IPS-NIHi11 (cell line): ENCODE data around the gene NBEAL2.
A peak's percentile ranks its signal among the peaks of the same experiment; 100 is the strongest.

Experiments used
- DNase-seq: peaks from one replicate; pipeline ENCODE4 v3.0.0; 2012; ENCODE audit warnings: mixed read lengths, low spot score

The NBEAL2 gene

DNA sequence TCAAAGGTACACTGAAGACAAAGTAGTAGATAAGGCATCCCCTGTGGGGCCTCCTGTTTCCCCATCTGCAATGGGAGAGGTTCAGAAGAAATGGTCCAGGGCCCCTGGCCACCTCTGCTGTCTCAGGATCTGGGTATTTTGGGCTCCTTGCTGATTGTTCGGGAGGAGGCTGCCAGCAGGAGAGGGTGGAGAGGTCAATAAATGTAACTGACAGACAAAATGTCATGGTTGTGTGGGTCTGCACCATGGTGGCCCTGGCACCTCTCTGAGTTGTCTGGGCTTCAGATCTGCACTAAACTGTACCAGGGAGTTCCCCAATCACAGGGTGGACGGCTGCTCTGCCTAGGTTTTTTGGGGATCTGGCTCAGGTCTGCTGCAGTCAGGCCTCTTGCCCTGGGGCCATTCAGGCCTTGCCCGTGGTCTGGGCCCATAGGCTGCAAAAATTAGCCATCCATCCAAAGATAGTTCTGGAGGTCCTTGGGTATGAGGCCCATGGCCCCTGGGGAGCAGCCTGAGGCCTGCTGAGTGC is 7.4 kb downstream of the NBEAL2 start:
- no peak for DNase-seq

DNA sequence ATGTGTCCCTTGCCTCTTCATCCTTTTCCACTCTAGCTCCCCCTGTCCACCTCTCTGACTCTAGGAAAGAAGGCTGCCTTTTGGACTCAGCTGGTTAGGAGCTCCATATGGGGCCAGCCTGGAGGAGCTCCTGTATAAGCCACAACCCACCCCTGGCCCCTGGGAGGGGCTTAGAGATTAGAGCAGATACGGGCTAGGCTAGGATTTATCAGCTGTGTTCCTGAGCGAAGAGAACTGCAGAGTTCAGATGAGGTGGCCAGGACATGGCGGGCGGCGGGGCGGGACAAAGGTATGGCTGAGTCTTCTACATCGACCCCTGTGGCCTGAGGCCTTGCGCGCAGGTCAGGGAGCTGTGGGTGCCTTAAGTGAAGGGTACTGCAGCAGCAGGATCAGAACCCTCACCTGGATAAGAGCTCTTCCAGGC is 7.9 kb downstream of the NBEAL2 start:
- no peak for DNase-seq

DNA sequence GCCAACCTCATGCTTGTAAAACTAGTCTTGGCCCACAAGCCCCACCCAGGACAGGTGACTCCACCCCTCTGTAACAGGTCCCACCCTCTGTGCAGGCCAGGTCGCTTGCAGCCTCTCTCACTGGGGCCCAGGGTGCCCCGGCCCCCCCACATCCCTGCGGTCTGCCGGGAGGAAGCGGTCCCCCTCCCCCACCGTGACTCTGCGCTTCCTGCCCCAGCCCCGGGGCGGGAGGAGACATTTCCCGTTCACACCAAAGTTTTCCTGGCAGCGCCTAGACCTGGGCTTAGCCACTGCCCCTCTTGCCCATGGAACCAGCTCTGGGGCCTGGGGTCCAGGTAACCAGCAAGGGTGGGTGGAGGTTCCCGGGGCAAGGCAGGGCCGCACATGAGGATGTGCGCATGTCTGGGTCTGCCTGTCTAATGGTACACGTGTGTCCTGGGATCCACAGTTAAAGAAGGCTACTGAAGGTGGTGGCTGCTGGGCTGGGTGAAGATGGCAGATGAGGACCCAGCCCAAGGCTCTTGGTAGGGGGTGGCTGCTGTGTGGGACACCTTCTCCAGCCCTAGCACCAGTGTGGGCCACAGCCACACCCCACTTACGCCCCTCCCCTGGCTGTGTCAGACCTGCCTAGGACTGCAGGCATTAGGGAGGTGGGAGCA is 8.4 kb downstream of the NBEAL2 start:
- DNase-seq, result peak; percentile 78

DNA sequence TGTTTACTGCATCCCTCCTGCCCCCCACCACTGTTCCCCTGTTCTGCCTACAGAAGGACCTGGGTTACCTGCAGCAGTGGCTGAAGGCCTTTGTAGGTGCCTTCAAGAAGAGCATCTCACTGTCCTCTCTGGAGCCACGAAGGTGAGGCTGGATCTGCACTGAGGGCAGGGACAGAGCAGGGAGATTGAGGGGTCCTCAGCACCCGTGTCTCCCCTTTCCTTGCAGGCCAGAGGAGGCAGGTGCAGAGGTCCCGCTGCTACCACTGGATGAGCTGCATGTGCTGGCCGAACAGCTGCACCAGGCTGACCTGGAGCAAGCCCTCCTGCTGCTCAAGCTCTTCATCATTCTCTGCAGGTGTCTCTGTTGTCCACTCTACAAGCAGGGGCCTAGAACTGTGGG is 9.2 kb downstream of the NBEAL2 start:
- no peak for DNase-seq

DNA sequence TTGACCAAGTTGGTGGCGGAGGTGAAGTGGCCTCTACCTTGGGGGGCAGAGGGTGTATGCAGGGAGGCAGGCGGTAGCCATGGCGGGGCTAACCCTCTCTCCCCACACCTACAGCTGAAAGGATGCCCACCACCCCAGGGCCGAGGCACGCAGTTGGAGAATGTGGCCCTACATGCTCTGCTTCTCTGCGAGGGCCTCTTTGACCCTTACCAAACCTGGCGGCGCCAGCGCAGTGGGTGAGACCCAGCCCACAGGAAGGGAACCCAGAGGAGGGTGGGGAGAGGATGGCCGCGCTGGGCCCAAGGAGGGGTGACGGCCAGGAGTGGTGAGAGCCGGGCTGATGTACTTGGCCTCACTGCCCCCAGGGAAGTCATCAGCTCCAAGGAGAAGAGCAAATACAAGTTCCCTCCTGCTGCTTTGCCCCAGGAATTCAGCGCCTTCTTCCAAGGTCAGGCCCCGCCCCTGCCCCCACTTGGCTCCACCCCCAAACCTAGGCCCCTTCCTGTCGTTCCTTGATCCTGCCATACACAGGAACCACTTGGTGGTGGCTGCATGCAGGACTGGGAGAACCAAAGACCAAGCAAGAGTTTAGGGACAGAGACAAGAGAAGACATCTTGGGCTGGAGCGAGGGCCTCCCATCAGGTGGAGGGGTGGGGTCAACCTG is 9.8 kb downstream of the NBEAL2 start:
- peak; percentile 54 for DNase-seq

DNA sequence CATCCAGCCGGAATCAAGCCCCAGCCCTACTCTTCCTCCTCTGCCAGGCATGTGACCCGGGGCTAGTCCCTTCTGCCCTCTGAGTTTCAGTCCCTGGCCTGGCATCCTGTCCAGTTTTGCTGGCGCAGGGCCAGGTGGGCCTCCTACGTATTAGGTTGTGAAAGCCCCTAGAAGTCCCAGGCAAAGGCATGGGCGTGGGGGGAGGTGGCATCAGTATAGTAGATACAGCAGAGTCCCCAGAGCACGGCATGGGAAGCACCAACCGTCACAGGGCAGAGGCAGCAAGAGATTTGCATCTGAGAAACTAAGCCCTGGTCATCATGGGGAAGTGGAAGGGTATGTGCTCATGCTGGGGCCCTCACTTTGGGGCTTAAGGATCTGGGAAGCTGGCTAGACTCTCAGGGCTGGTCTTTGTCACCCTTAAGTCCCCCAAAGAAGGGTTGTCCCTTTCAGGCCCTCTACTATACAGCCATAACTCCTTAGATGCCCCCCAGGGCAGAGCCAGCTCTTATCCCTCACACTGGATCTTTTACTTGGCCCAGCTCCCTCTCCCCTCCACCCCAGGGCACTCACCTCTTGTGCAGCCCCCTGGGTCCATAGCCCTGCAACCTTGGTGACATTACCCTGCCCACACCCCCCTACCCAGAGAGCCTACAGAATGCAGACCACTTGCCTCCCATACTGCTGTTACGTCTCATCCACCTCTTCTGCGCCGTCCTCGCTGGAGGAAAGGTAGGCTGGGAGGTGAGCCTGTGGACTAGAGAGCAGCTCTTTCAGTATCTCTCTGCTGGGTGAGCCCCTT is 11.3 kb downstream of the NBEAL2 start:
- no peak for DNase-seq

DNA sequence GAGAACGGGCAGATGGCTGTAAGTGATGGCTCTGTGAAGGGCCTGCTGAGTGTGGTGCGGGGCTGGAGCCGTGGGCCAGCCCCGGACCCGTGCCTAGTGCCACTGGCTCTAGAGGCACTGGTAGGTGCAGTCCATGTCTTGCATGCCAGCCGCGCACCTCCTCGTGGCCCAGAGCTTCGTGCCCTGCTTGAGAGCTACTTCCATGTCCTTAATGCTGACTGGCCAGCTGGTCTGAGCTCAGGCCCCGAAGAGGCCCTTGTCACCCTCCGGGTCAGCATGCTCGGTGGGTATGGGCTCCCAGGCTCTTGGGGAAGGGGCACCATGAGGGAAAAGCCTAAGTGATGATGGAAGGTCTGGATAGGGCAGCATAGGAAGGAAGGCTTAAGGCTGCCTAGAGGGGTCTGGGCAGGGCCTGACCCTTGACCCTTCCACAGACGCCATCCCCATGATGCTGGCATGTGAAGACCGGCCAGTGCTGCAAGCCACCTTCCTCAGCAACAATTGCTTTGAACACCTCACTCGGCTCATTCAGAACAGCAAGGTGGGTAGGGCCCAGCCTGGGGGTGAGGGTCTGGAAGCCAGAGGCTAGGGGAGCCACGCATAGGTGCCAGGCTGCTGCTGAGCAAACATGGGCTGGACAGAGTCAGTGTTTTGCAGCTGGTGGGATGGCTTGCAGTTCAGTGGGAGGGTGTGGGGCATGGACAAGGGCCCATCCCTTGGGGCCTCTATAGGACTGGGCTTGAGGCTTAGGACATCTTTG is 12.1 kb downstream of the NBEAL2 start:
- DNase-seq, result no peak

DNA sequence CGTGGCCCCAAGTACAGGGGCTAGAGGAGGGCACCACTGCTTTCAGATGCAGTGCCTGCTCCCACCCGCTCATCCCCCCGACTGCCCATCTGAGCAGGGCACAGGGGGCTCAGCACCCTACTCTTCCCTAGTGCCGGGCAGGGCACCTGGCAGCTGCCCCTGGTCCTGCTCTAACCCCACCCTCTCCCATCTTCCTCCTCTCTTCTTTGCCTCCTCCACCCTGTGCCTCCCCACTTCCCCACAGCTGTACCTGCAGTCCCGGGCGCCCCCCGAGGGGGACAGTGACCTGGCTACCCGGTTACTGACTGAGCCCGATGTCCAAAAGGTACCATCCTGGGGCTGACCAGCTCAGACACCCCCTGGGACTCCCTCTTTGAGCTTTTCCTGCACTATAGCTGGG is 12.8 kb downstream of the NBEAL2 start:
- DNase-seq, result no peak

DNA sequence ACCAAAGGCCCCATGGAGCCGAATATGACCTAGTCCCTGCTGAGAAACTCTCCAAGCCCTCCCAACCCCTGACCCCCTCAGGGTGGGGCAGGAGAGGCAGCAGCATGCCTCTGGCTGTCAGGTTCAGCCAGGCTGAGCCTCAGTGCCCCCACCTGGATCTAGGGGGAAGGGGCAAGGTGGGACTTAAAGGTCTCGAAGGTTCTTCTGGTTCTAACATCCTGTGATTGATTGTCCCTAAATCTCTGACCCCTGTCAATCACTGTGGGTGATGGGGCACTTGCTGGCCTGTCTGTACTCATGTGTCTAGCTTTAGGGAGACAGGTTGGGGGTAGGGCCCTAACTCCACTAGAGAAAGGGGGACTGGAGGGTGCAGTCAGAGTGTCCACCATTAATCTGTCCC is 13.8 kb downstream of the NBEAL2 start:
- DNase-seq, result no peak

DNA sequence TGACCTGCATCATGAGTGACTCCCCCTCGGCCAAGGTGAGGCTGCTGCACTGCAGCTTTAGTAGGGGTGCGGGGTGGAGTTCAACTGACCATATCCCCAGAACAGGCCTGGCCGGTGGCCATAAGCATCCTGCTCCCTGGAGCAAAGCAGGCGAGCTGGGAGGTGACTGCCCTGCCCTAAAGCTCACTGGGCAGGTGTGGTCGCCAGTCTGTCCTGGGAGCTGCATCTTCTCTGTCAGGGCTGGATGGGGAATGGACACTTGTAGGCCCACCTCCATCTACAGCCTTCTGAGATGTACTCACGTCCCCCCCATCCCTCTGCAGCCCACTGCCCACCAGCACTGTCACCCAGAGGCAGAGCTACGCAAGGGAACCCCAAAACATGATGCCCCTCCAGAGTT is 14.5 kb downstream of the NBEAL2 start:
- DNase-seq, result no peak

DNA sequence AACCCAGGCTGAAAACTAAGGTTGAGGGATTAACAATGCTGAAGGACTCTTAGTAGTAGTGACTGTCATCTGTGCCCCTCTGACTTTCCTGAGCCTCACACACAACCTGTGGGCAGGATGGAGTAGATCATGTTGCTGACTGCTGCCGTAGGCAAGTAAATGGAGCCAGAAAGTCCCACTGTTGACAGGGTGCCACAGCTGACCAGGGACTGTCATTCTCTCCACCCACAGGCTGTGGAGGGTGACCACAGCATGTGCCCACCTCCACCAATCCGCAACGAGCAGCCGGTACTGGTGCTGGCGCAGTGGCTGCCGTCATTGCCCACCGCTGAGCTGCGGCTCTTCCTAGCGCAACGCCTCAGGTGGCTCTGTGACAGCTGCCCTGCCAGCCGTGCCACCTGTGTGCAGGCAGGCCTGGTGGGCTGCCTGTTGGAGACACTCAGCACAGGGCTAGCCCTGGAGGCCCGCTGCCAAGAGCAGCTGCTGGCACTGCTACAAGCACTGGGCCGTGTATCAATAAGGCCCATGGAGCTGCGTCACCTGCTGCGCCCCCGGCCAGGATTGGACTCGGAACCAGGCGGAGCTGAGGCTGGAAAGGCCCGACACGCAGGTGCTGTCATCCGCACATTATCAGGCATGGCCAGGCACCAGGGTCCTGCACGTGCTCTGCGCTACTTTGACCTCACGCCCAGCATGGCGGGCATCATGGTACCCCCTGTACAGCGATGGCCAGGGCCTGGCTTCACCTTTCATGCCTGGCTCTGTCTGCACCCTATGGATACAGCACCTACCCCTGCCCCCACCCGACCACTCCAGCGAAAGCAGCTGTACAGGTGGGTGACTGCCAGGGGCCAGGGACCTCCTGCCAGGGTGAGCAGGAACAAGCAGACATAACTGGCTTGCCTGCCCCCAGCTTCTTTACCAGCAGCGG is 15.6 kb downstream of the NBEAL2 start:
- DNase-seq, result no peak

DNA sequence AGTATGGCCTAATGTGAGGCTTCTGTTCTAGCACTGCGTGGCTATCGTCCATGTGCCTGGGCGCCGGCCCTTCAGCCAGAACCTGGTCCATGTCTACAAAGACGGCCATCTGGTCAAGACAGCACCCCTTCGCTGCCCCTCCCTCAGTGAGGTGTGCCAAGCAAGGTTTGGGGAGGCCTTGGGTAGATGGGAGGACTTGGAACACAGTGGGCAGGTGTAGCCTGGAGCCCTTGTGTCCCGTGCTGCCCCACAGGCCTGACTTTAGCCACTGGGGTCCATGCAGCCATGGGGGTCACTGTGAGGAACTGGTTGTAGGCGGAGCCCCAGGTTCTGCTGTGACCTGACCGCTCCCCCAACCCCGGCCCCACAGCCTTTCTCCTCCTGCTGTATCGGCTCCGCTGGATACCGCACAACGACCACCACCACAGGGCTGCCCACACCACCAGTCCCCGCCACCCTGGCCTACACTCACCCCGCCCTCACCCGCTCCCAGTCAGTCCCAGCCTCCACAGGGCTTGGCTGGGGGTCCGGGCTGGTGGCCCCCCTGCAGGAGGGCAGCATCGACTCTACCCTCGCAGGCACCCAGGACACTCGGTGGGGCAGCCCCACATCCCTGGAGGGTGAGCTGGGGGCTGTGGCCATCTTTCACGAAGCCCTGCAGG is 16.6 kb downstream of the NBEAL2 start:
- no peak for DNase-seq

DNA sequence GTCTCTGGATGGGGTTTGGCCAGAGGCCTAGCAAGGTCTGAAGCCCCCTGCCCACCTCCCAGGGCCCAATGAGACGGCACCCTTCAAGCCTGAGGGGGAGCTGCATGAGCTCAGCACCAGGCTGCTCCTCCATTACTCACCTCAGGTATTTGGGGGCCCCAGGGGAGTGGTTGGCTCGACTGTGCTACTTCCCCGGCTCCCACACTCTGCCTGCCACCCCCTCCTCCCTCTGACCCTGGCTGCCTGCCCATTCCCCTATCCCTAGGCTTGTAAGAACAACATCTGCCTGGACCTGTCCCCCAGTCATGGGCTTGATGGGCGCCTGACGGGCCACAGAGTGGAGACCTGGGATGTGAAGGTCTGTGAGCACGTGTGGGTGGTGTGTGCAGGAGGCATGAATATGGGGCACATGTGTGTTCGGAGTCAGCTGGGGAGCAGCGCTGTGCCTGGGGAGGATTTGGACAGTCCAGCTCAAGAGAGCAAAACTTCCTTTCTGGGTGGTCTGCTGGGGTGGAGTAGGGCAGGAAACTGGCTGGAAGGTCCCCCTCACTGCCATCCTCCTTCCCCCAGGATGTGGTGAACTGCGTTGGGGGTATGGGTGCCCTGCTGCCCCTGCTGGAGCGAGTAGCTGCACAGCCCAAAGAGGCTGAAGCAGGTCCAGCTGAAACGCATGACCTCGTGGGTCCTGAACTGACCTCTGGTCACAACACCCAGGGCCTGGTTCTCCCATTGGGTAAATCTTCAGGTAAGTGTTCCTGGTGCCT is 17.4 kb downstream of the NBEAL2 start:
- DNase-seq, result no peak

DNA sequence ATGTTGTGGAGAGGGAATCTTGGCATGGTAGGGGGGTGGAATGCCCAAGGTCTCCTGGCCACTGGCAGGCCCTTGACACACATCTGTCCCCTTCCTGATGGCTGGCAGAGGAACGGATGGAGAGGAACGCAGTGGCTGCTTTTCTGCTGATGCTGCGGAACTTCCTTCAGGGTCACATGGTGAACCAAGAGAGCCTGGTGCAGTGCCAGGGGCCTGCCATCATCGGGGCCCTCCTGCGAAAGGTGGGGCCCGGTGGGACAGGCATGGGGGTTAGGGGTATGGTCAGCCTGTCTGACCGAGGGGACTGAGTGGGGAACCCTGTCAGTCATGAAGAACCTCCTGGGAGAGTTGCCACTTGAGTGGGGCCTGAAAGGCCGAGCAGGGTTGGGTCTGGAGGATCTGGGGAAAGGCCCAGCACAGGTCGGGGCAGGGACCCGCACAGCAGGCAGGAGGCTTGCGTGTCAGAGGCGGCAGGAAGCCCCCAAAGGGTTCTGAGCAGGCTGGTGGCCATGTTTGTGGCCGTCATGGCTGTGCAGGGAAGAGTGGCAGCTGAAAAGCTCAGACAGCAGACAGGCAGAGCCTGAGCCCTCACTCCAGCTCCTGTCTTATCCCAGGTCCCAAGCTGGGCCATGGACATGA is 18.1 kb downstream of the NBEAL2 start:
- no peak for DNase-seq

DNA sequence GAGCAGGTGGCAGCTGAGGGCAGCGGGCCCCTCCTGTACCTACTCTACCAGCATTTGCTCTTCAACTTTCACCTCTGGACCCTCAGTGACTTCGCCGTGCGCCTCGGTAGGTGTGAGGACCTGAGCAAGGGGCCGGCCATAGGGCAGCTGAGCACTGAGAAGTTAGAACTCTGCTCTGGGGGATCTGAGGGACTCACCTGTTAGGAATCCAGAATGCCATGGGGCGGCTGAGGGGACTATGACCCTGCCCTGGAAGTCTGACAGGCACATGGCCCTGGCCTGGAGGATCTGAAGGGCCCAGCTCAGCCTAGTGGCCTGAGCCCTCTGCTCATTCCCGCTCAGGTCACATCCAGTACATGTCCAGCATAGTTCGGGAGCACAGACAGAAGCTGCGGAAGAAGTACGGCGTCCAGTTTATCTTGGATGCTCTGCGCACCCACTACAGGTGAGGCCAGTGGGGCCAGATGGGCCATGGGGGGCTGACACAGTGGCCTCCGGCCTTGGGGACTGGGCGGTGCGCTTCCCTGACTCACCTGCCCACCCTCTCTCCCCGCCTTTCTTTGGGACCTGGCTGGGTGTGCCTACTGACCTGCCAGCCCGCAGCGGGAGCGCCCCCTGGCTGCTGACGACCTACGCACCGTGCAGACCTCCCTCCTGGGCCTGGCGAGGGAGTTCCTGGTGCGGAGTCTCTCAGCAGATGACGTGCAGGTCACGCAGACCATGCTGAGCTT is 18.8 kb downstream of the NBEAL2 start:
- peak; percentile 98 for DNase-seq

DNA sequence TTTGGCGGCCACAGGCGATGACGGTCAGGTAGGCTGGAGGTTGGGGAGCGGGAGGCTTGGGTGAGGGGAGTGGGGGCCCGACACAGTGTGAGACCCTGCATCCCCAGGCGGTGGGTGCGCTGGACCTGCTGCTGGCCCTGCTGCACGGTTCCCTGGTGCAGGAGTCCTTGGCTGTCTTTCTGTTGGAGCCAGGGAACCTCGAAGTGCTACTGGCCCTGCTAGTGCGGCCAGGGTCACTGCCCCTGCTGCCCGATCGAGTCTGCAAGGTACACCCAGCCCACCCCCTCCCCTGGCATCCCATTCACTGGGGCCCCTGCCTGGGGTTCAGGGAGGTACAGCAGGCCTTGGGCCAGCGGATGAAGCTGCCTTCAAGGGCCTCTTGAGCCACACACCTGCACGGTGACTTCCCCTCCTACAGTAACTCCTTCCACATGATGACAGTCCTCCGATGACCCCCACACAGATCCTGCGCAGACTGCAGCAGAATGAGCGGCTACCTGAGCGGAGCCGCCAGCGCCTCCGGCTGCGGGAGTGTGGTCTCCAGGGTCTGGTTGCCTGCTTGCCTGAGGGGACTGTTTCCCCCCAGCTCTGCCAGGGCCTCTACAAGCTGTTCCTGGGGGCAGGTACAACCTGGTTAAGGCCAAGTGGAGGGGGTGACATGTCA is 19.5 kb downstream of the NBEAL2 start:
- no peak for DNase-seq

DNA sequence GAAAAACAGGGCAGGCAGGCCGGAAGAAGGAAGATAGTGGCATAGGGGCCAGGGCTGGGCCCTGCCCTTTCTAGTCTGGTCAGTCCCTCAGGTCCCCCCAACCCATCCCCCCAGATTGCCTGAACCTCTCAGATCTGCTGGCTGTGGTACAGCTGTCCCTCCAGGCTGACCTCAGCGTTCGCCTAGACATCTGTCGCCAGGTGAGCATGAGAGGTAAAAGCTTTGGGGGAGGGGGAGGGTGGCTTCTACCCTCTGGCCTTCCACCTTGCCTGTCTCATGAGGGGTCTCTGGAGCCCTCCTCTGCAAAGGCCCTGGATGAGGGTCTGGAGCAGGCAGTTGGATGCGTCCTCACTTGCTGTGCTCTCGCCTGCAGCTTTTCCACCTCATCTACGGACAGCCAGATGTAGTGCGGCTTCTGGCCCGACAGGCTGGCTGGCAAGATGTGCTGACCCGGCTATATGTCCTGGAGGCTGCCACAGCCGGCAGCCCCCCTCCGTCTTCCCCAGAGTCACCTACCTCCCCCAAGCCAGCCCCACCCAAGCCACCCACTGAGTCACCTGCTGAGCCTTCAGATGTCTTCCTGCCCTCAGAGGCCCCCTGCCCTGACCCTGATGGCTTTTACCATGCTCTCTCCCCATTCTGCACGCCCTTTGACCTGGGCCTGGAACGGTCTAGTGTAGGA is 20.2 kb downstream of the NBEAL2 start:
- DNase-seq, result no peak
